Liver (tissue), 9 donors: ENCODE data around the gene FGD2. TPM values are rescaled to one million over a fixed set of nuclear protein-coding genes. Genes with fewer than 3 reads are reported as not detected.

Experiments
- DNase-seq: peaks from one replicate; pipeline ENCODE4 v3.0.0-alpha.2; 2017; ENCODE audit warnings: low spot score
- H3K27ac ChIP-seq, 2 donors: one replicate each; pipeline ENCODE4 v1.7.0; 2013; ENCODE audit warnings: inconsistent platforms in 2 of 2, low read length in 2 of 2, control low read depth in 1 of 2, low read depth in 1 of 2, mild to moderate bottlenecking in 1 of 2
- H3K27me3 ChIP-seq, 4 donors: one replicate each; pipeline versions ENCODE4 v1.6.1 to v1.7.0; 2013; ENCODE audit warnings: low read length in 3 of 4, inconsistent platforms in 1 of 4, mild to moderate bottlenecking in 1 of 4, moderate library complexity in 1 of 4; ENCODE audit not compliant: control insufficient read depth in 4 of 4, insufficient read depth in 4 of 4
- H3K36me3 ChIP-seq, 4 donors: one replicate each; pipeline versions ENCODE4 v1.6.1 to v1.7.0; 2013; ENCODE audit warnings: low read length in 3 of 4, mild to moderate bottlenecking in 3 of 4, low read depth in 1 of 4, moderate library complexity in 1 of 4; ENCODE audit not compliant: control insufficient read depth in 4 of 4, insufficient read depth in 3 of 4
- H3K4me1 ChIP-seq, 4 donors: one replicate each; pipeline versions ENCODE4 v1.6.1 to v1.7.0; 2013; ENCODE audit warnings: low read length in 3 of 4, mild to moderate bottlenecking in 3 of 4, moderate library complexity in 1 of 4; ENCODE audit not compliant: control insufficient read depth in 4 of 4, insufficient read depth in 4 of 4
- H3K4me3 ChIP-seq, 3 donors: one replicate each; pipeline versions ENCODE4 v1.6.1 to v1.7.0; 2013; ENCODE audit warnings: low read length in 3 of 3, control low read depth in 1 of 3, low read depth in 1 of 3, mild to moderate bottlenecking in 1 of 3
- H3K9ac ChIP-seq, 2 donors: one replicate each; pipeline ENCODE4 v1.7.0; 2013; ENCODE audit warnings: low read length in 2 of 2, mild to moderate bottlenecking in 2 of 2, moderate library complexity in 2 of 2, control low read depth in 1 of 2, low read depth in 1 of 2
- H3K9me3 ChIP-seq, 4 donors: one replicate each; pipeline versions ENCODE4 v1.6.1 to v1.7.0; 2013; ENCODE audit warnings: low read length in 3 of 4; ENCODE audit not compliant: control insufficient read depth in 4 of 4
- ATF3 ChIP-seq: IDR thresholded peaks from 2 replicates; pipeline ENCODE4 v1.6.1; 2016; ENCODE audit warnings: antibody characterized with exemption
- CTCF ChIP-seq: fragments of 150-350 bp; IDR thresholded peaks from 2 replicates; pipeline ENCODE4 v1.5.1; 2017; ENCODE audit warnings: improper control_type of control experiment, low read depth, low read length; ENCODE audit not compliant: missing input control
- EGR1 ChIP-seq, 2 donors: IDR thresholded peaks; 2 replicates each; pipeline ENCODE4 v1.6.1; 2016 to 2018; ENCODE audit warnings: antibody characterized with exemption in 2 of 2, low read depth in 2 of 2
- FOXA1 ChIP-seq: IDR thresholded peaks from 2 replicates; pipeline ENCODE4 v1.6.1; 2016; ENCODE audit warnings: antibody characterized with exemption
- FOXA2 ChIP-seq: IDR thresholded peaks from 2 replicates; pipeline ENCODE4 v1.6.1; 2016; ENCODE audit warnings: antibody characterized with exemption
- GABPA ChIP-seq, 2 donors: IDR thresholded peaks in 1 of 2; conservative IDR thresholded peaks in 1 of 2; 2 replicates each; pipeline ENCODE4 v1.6.1; 2016; ENCODE audit warnings: antibody characterized with exemption in 2 of 2, mild to moderate bottlenecking in 1 of 2, moderate library complexity in 1 of 2
- HNF4A ChIP-seq, 2 donors: conservative IDR thresholded peaks; 2 replicates each; pipeline ENCODE4 v1.6.1; 2016; ENCODE audit warnings: antibody characterized with exemption in 2 of 2, mild to moderate bottlenecking in 2 of 2
- JUND ChIP-seq, 2 donors: IDR thresholded peaks; 2 replicates each; pipeline ENCODE4 v1.6.1; 2016; ENCODE audit warnings: antibody characterized with exemption in 2 of 2
- MAX ChIP-seq: IDR thresholded peaks from 2 replicates; pipeline ENCODE4 v1.6.1; 2016; ENCODE audit warnings: antibody characterized with exemption
- RAD21 ChIP-seq, 2 donors: IDR thresholded peaks; 2 replicates each; pipeline ENCODE4 v1.6.1; 2016; ENCODE audit warnings: antibody characterized with exemption in 2 of 2, mild to moderate bottlenecking in 2 of 2
- REST ChIP-seq: IDR thresholded peaks from 2 replicates; pipeline ENCODE4 v1.6.1; 2016; ENCODE audit warnings: antibody characterized with exemption, mild to moderate bottlenecking
- RXRA ChIP-seq, 2 donors: IDR thresholded peaks; 2 replicates each; pipeline ENCODE4 v1.6.1; 2017 to 2018; ENCODE audit warnings: antibody characterized with exemption in 2 of 2, mild to moderate bottlenecking in 1 of 2
- SP1 ChIP-seq: IDR thresholded peaks from 2 replicates; pipeline ENCODE4 v1.6.1; 2018; ENCODE audit warnings: antibody characterized with exemption, mild to moderate bottlenecking
- TAF1 ChIP-seq: conservative IDR thresholded peaks from 2 replicates; pipeline ENCODE4 v1.6.1; 2016; ENCODE audit warnings: antibody characterized with exemption, mild to moderate bottlenecking
- YY1 ChIP-seq: IDR thresholded peaks from 2 replicates; pipeline ENCODE4 v1.6.1; 2016; ENCODE audit warnings: antibody characterized with exemption, mild to moderate bottlenecking
- WGBS: extraction: QIAGEN DNeasy Blood & Tissue Kit; methylation state at CpG from one replicate; pipeline ENCODE4 v1.1.7; 2013; 5-methylcytosine and 5-hydroxymethylcytosine counted together
- polyA plus RNA-seq, 2 donors: library from polyadenylated mRNA; stranded (reverse) in 1 of 2; unstranded in 1 of 2; fragments of 200-250 nt in 1 of 2; fragments of >200 nt in 1 of 2; fragmentation: Nextera tagmentation in 1 of 2; extraction: Ambion mirVana in 1 of 2; gene quantifications; one replicate each; pipeline versions ENCODE4 v1.2.1 to v1.2.3, GENCODE V29; 2013 to 2015
- total RNA-seq, 2 donors: library from RNA; depleted of rRNA; stranded (reverse); fragments of >200 nt; gene quantifications; one replicate each; pipeline ENCODE4 v1.2.3, GENCODE V29; 2014
- donor health status: healthy.
- donor health status: healthy.
- donor health status: healthy.
- donor health status: healthy.
- donor health status: healthy.

Gene FGD2
- total and polyA plus RNA-seq, 4 donors = 4.6 to 24.4 (median 9.1) TPM

- H3K36me3 ChIP-seq = no peaks in the 10 kb centered on the region
- no peaks in the 10 kb centered on the region for H3K9me3 ChIP-seq
- H3K9ac ChIP-seq = peak within 1 kb of the TSS; percentile 94 to 97
- DNase-seq = peak; percentile 94
- peak within 1 kb of the TSS; percentile 88 to 96 (median 93) for H3K4me3 ChIP-seq
- TF ChIP-seq TAF1 (peak; percentile 78), ATF3 (no peak), MAX (no peak), SP1 (peak; percentile 35), CTCF (peak; percentile 0), YY1 (peak; percentile 79), REST (peak; percentile 91), EGR1 (IDR thresholded peaks at IDR 0.05; ENCODE audit: low read depth in 2 of 2) (peak; percentile 54 to 60), FOXA1 (no peak), RXRA (IDR thresholded peaks at IDR 0.05) (no peak), RAD21 (IDR thresholded peaks at IDR 0.05) (peak in 1 of 2 donors; percentile 17), JUND (IDR thresholded peaks at IDR 0.05) (no peak), GABPA (IDR thresholded peaks at IDR 0.05 in 1 of 2, conservative IDR thresholded peaks at IDR 0.05 in 1 of 2) (no peak)
- WGBS = under 1% methylated on average over 101 of the region's 101 CpGs
- peak within 1 kb of the TSS; percentile 86 to 97 for H3K27ac ChIP-seq
- no peaks in the 10 kb centered on the region for H3K27me3 ChIP-seq
- peaks cover 6 to 30% (median 17%) of the 10 kb centered on the region in 4 donors for H3K4me1 ChIP-seq
Observed at GRCh38 chr6:36985808-36986703, 19.4 kb upstream of the FGD2 start, which contains the start of gene MTCH1. Gene MTCH1 (minus strand): TSS chr6:36986196. CDS start chr6:36986173, 23 bp downstream.

GRCh38 chr6:36986704-36987047, 18.8 kb upstream of the FGD2 start:
- no peak for TF ChIP-seq HNF4A (conservative IDR thresholded peaks at IDR 0.05)
- no peak for TF ChIP-seq YY1
- peak; percentile 14 for TF ChIP-seq REST
- TF ChIP-seq EGR1 (IDR thresholded peaks at IDR 0.05; ENCODE audit: low read depth in 2 of 2) = peak in 1 of 2 donors; percentile 4
- no peak for TF ChIP-seq SP1
- no peak for TF ChIP-seq RAD21 (IDR thresholded peaks at IDR 0.05)
- TF ChIP-seq JUND (IDR thresholded peaks at IDR 0.05) = no peak
- TF ChIP-seq FOXA2 = no peak
- TF ChIP-seq FOXA1 = no peak
- 2% methylated on average over 8 of the region's 8 CpGs for WGBS
- peak overlapping the region; percentile 86 to 97 for H3K27ac ChIP-seq

More at GRCh38 chr6:36986704-36987047, 18.8 kb upstream of the FGD2 start:
- Histone ChIP-seq H3K4me1 (peaks cover 6 to 30% (median 17%) of the 10 kb centered on the region in 4 donors), H3K9ac (peak overlapping the region; percentile 94 to 97), H3K9me3 (no peaks in the 10 kb centered on the region), H3K36me3 (no peaks in the 10 kb centered on the region), H3K4me3 (peak overlapping the region; percentile 88 to 96 (median 93)), H3K27me3 (no peaks in the 10 kb centered on the region)
- DNase-seq = no peak
